K562 (cell line): ENCODE data around the gene C5AR2. TPM values are rescaled to one million over a fixed set of nuclear protein-coding genes. Genes with fewer than 3 reads are reported as not detected.
"Not testable (repeated sequence)": the region's sequence is repeated elsewhere in the genome, so short reads cannot be mapped to it uniquely, and the experiment has no call there.

ENCODE experiments used
- ATAC-seq: fragments of 200-7000 bp; cut with Tn5 transposase; 3 replicates; pipeline ENCODE4 v1.9.1; 2020; ENCODE audit warnings: moderate library complexity
- BruUV-seq: library from RNA; stranded (reverse); fragments of 400-500 nt; replicated peaks from 2 replicates; lab custom pipeline; 2021; lab: Mats Ljungman, UMichigan
- CTCF ChIA-PET: fragments of 300-600 bp; formaldehyde crosslinking; extraction: SDS; loops from one replicate; lab custom pipeline; 2021; ENCODE audit warnings: low intra/inter-chr PET ratio; lab: Yijun Ruan, JAX
- POLR2A ChIA-PET: fragments of 300-600, 350-650 bp; sonication (Branson Sonifier 250); formaldehyde crosslinking; extraction: SDS; loops from one replicate; lab custom pipeline; 2021; ENCODE audit warnings: antibody characterized with exemption, inconsistent platforms; lab: Yijun Ruan, JAX
- DNase-seq, 4 experiments: peaks; one replicate each; pipeline versions ENCODE4 v3.0.0 to v3.0.0-alpha.2; 2011 to 2018; ENCODE audit warnings: low spot score in 3 of 4, mixed read lengths in 3 of 4; ENCODE audit errors: extremely low read depth in 1 of 4
- FAIRE-seq: peaks from 2 replicates; lab custom pipeline; 2011; peaks lifted over from hg19 to GRCh38; lab: Jason Lieb, UNC
- H2AFZ ChIP-seq: 2 replicates; pipeline ENCODE4 v1.6.0; 2011; ENCODE audit warnings: low read depth, low read length, control low read depth, inconsistent platforms
- H3K27ac ChIP-seq: fragments of 200-600 bp; 3 replicates; pipeline ENCODE4 v1.8.0; 2011; ENCODE audit warnings: low read depth, mild to moderate bottlenecking, control low read depth, inconsistent platforms, low read length, moderate library complexity, mixed read lengths; ENCODE audit errors: extremely low read depth
- H3K27me3 ChIP-seq, 2 experiments: fragments of 300-600 bp in 1 of 2; 2 replicates in 1 of 2; 3 replicates in 1 of 2; pipeline versions ENCODE4 v1.6.0 to v1.8.0; 2011; ENCODE audit warnings: inconsistent platforms in 2 of 2, low read length in 2 of 2, mild to moderate bottlenecking in 1 of 2, mixed read lengths in 1 of 2, moderate library complexity in 1 of 2; ENCODE audit not compliant: control insufficient read depth in 2 of 2, insufficient read depth in 2 of 2
- H3K36me3 ChIP-seq: fragments of 300-600 bp; 3 replicates; pipeline ENCODE4 v1.8.0; 2011; ENCODE audit warnings: mild to moderate bottlenecking, low read length, inconsistent platforms; ENCODE audit not compliant: control insufficient read depth, insufficient read depth
- H3K4me1 ChIP-seq, 2 experiments: fragments of 200-600 bp in 1 of 2; replicated peaks in 1 of 2; 2 replicates in 1 of 2; 3 replicates in 1 of 2; pipeline versions ENCODE4 v1.5.1 to v1.8.0; 2011; ENCODE audit warnings: inconsistent platforms in 2 of 2, low read length in 2 of 2, mild to moderate bottlenecking in 1 of 2, mixed read lengths in 1 of 2, moderate library complexity in 1 of 2; ENCODE audit not compliant: control insufficient read depth in 2 of 2, insufficient read depth in 2 of 2
- H3K4me2 ChIP-seq: 2 replicates; pipeline ENCODE4 v1.6.1; 2011; ENCODE audit warnings: low read length, control low read depth, inconsistent platforms, mixed read lengths; ENCODE audit not compliant: insufficient read depth
- H3K4me3 ChIP-seq: fragments of 200-600 bp; sonication (generic), shearing (Covaris generic); 2 replicates; pipeline ENCODE4 v1.5.1; 2016; ENCODE audit warnings: control low read depth, inconsistent platforms
- H3K79me2 ChIP-seq: fragments of 200-600 bp; 3 replicates; pipeline ENCODE4 v1.8.0; 2011; ENCODE audit warnings: low read length, inconsistent platforms; ENCODE audit not compliant: control insufficient read depth, insufficient read depth
- H3K9ac ChIP-seq, 2 experiments: 2 replicates each; pipeline versions ENCODE4 v1.6.0 to v1.6.1; 2011; ENCODE audit warnings: low read depth in 2 of 2, low read length in 2 of 2, control low read depth in 1 of 2, inconsistent platforms in 1 of 2, mild to moderate bottlenecking in 1 of 2, mixed read lengths in 1 of 2; ENCODE audit not compliant: insufficient read depth in 1 of 2
- H3K9me1 ChIP-seq: one replicate; pipeline ENCODE4 v1.6.0; 2011; ENCODE audit warnings: inconsistent platforms, mild to moderate bottlenecking, low read length, moderate library complexity; ENCODE audit not compliant: control insufficient read depth, insufficient read depth
- H3K9me3 ChIP-seq: replicated peaks from 2 replicates; pipeline ENCODE4 v1.5.1; 2011; ENCODE audit warnings: low read depth, low read length, inconsistent platforms; ENCODE audit not compliant: control insufficient read depth, insufficient read depth
- H4K20me1 ChIP-seq: replicated peaks from 2 replicates; pipeline ENCODE4 v1.6.1; 2011; ENCODE audit warnings: low read length, inconsistent platforms, mixed read lengths; ENCODE audit not compliant: control insufficient read depth, insufficient read depth
- CCNT2 ChIP-seq: IDR thresholded peaks from 2 replicates; pipeline ENCODE4 v1.6.1; 2011; ENCODE audit warnings: borderline replicate concordance, low read depth, mild to moderate bottlenecking, moderate library complexity, mixed read lengths, low read length; ENCODE audit not compliant: insufficient read length; ENCODE audit errors: extremely low read depth
- ETS2 ChIP-seq: IDR thresholded peaks from 2 replicates; pipeline ENCODE4 v1.6.1; 2016; ENCODE audit warnings: borderline replicate concordance, missing genetic modification characterization, mild to moderate bottlenecking, moderate library complexity, missing compliant biosample characterization; ENCODE audit not compliant: poor library complexity, severe bottlenecking
- HLTF ChIP-seq: fragments of 450-650 bp; IDR thresholded peaks from 2 replicates; pipeline ENCODE4 v1.6.1; 2016
- MCM3 ChIP-seq: fragments of 450-650 bp; IDR thresholded peaks from 2 replicates; pipeline ENCODE4 v1.6.1; 2016
- MED1 ChIP-seq: sonication (generic); formaldehyde crosslinking; IDR thresholded peaks from 2 replicates; pipeline ENCODE4 v1.8.1; 2023; ENCODE audit warnings: missing genetic modification reagents, borderline replicate concordance
- PCBP1 ChIP-seq: fragments of 200-400 bp; formaldehyde crosslinking; IDR thresholded peaks from 2 replicates; pipeline ENCODE4 v1.6.1; 2018; ENCODE audit warnings: mild to moderate bottlenecking, low read depth, low read length; ENCODE audit not compliant: poor library complexity, severe bottlenecking
- SMARCA5 ChIP-seq: fragments of 450-650 bp; IDR thresholded peaks from 2 replicates; pipeline ENCODE4 v1.6.1; 2016
- SP1 ChIP-seq: sonication (generic); formaldehyde crosslinking; IDR thresholded peaks from 2 replicates; pipeline ENCODE4 v1.8.1; 2022; ENCODE audit warnings: mild to moderate bottlenecking, missing genetic modification reagents
- SPI1 ChIP-seq: IDR thresholded peaks from 2 replicates; pipeline ENCODE4 v1.6.1; 2011; ENCODE audit warnings: low read depth, low read length, control low read depth, borderline replicate concordance
- XRCC3 ChIP-seq: fragments of 450-650 bp; IDR thresholded peaks from 2 replicates; pipeline ENCODE4 v1.6.1; 2017; ENCODE audit warnings: mild to moderate bottlenecking, moderate library complexity
- ZNF212 ChIP-seq: fragments of 450-650 bp; formaldehyde crosslinking; IDR thresholded peaks from 2 replicates; pipeline ENCODE4 v1.4.0; 2020; ENCODE audit warnings: mild to moderate bottlenecking
- ZNF263 ChIP-seq: sonication (generic); formaldehyde crosslinking; IDR thresholded peaks from 2 replicates; pipeline ENCODE4 v1.8.0; 2022; ENCODE audit warnings: mild to moderate bottlenecking, missing genetic modification reagents, borderline replicate concordance
- WGBS: fragments of 100-300 bp; shearing (Covaris generic); methylation state at CpG from one replicate; pipeline ENCODE4 v1.1.6; 2016; ENCODE audit warnings: low coverage, mixed read lengths; ENCODE audit not compliant: insufficient coverage; ENCODE audit errors: missing lambda C conversion rate; 5-methylcytosine and 5-hydroxymethylcytosine counted together
- in situ Hi-C: fragments of 300-500 bp; cut with MboI; formaldehyde crosslinking; loops from 4 replicates; pipeline ENCODE4 v1.15.0; 2018; ENCODE audit warnings: inconsistent platforms, mixed read lengths
- intact Hi-C: fragments of 100-400 bp; cut with micrococcal nuclease; formaldehyde crosslinking; loops from 2 replicates; pipeline ENCODE4 v1.14.2; 2022
- polyA plus RNA-seq, 8 experiments: library from polyadenylated mRNA; depleted of rRNA in 4 of 8; stranded (reverse) in 5 of 8; unstranded in 3 of 8; fragments of >200 nt; fragmentation: Nextera tagmentation in 2 of 8; fragmentation: Illumina TruSeq in 1 of 8; extraction: Ambion mirVana in 2 of 8; extraction: Trizol in 1 of 8; gene quantifications; 2 replicates each; pipeline versions ENCODE4 v1.2.1 to v1.2.3, GENCODE V29; 2011 to 2014; ENCODE audit warnings: inconsistent platforms in 1 of 8, missing spikeins in 1 of 8
- total RNA-seq, 7 experiments: library from RNA; depleted of rRNA in 6 of 7; stranded (reverse); fragments of >200 nt in 6 of 7; fragmentation: Illumina TruSeq in 2 of 7; extraction: Trizol in 2 of 7; gene quantifications; 2 replicates each; pipeline versions ENCODE4 v1.2.1 to v1.2.3, GENCODE V29; 2011 to 2021; ENCODE audit warnings: low replicate concordance in 1 of 7
- TF ChIP-seq, protein P1 (sequence below): fragments of 200-800 bp; sonication (Bioruptor generic); IDR thresholded peaks from 2 replicates; pipeline ENCODE4 v1.6.1; 2016; ENCODE audit warnings: missing genetic modification characterization, missing compliant biosample characterization

C5AR2 gene
- total and polyA plus RNA-seq, 9 of the 15 experiments (the other 6 are each of a cell fraction or from before 2014, with no cell fraction given): 0.01 to 1.1 (median 0.13) TPM

DNA sequence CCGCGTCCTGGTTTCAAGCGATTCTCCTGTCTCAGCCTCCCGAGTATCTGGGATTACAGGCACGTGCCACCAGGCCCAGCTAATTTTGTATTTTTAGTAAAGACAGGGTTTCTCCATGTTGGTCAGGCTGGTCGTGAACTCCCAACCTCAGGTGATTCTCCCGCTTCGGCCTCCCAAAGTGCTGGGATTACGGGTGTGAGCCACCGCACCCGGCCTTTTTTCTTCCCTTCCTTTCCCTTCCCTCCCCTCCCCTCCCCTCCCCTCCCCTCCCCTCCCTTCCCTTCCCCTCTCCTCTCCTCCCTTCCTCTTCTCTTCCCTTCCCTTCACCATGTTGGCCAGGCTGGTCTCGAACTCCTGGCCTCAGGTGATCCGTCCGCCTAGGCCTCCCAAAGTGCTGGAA, 31.1 kb upstream of the C5AR2 start:
- in situ Hi-C loops, H3K4me3 ChIP-seq, H3K79me2 ChIP-seq, H3K9ac ChIP-seq, H4K20me1 ChIP-seq, H2AFZ ChIP-seq, FAIRE-seq, ATAC-seq, POLR2A ChIA-PET, DNase-seq, H3K27ac ChIP-seq, H3K36me3 ChIP-seq, BruUV-seq, H3K4me1 ChIP-seq, H3K9me1 ChIP-seq, H3K9me3 ChIP-seq, H3K27me3 ChIP-seq, H3K4me2 ChIP-seq, CTCF ChIA-PET, intact Hi-C loops: not testable (repeated sequence)
- peak; percentile 79 for TF ChIP-seq PCBP1
- WGBS: 40% methylated on average over 3 of the region's 14 CpGs

DNA sequence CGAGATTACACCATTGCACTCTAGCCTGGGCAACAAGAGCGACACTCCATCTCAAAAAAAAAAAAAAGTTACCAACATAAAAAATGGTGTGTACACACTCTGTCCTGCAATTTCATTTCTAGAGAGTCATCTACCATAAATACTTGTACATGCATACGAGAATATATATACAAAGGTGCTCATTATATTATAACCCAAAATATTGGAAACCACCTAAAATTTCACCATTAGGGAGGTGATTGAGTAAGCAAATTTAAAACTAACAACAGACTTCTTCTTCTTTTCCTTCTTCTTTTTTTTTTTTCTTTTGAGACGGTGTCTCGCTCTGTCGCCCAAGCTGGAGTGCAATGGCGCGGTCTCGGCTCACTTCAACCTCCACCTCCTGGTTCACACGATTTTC, 29.7 kb upstream of the C5AR2 start:
- intact Hi-C loops: no loop called here
- no peak for TF ChIP-seq CCNT2
- no peak for TF ChIP-seq SPI1
- TF ChIP-seq MED1 (CRISPR knock-in tag): no peak
- TF ChIP-seq ZNF212 (CRISPR knock-in tag): no peak
- no peak for TF ChIP-seq XRCC3
- no peak for TF ChIP-seq SMARCA5
- TF ChIP-seq HLTF: no peak
- TF ChIP-seq ETS2 (tag): no peak
- TF ChIP-seq ZNF263: no peak
- TF ChIP-seq MCM3: no peak
- TF ChIP-seq SP1 (CRISPR knock-in tag): no peak
- TF ChIP-seq, protein P1, sequence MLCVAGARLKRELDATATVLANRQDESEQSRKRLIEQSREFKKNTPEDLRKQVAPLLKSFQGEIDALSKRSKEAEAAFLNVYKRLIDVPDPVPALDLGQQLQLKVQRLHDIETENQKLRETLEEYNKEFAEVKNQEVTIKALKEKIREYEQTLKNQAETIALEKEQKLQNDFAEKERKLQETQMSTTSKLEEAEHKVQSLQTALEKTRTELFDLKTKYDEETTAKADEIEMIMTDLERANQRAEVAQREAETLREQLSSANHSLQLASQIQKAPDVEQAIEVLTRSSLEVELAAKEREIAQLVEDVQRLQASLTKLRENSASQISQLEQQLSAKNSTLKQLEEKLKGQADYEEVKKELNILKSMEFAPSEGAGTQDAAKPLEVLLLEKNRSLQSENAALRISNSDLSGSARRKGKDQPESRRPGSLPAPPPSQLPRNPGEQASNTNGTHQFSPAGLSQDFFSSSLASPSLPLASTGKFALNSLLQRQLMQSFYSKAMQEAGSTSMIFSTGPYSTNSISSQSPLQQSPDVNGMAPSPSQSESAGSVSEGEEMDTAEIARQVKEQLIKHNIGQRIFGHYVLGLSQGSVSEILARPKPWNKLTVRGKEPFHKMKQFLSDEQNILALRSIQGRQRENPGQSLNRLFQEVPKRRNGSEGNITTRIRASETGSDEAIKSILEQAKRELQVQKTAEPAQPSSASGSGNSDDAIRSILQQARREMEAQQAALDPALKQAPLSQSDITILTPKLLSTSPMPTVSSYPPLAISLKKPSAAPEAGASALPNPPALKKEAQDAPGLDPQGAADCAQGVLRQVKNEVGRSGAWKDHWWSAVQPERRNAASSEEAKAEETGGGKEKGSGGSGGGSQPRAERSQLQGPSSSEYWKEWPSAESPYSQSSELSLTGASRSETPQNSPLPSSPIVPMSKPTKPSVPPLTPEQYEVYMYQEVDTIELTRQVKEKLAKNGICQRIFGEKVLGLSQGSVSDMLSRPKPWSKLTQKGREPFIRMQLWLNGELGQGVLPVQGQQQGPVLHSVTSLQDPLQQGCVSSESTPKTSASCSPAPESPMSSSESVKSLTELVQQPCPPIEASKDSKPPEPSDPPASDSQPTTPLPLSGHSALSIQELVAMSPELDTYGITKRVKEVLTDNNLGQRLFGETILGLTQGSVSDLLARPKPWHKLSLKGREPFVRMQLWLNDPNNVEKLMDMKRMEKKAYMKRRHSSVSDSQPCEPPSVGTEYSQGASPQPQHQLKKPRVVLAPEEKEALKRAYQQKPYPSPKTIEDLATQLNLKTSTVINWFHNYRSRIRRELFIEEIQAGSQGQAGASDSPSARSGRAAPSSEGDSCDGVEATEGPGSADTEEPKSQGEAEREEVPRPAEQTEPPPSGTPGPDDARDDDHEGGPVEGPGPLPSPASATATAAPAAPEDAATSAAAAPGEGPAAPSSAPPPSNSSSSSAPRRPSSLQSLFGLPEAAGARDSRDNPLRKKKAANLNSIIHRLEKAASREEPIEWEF (CRISPR knock-in tag): no peak

More for the DNA sequence above, 29.7 kb upstream of the C5AR2 start:
- Histone ChIP-seq H2AFZ (no peak overlapping the region), H3K27ac (no peak overlapping the region), H3K27me3 (no peaks in the 10 kb centered on the region), H3K79me2 (no peaks in the 10 kb centered on the region), H3K36me3 (no peaks in the 10 kb centered on the region), H3K4me1 (peaks cover 2 to 7% of the 10 kb centered on the region in 2 experiments; a peak in 4 of 5 replicates), H3K9me1 (no peaks in the 10 kb centered on the region), H4K20me1 (no peaks in the 10 kb centered on the region), H3K4me2 (no peak overlapping the region), H3K9me3 (no peaks in the 10 kb centered on the region), H3K9ac (no peak overlapping the region), H3K4me3 (no peak overlapping the region)
- CTCF ChIA-PET: no interaction called here
- POLR2A ChIA-PET: no interaction called here
- WGBS: 75% methylated on average over 4 of the region's 10 CpGs
- no peak for FAIRE-seq
- in situ Hi-C loops: no loop called here
- no peak for DNase-seq
- ATAC-seq: no peak
- BruUV-seq: no TSS peak
